ENCODE measurements around the gene DMRTB1.

DMRTB1 gene

DNA sequence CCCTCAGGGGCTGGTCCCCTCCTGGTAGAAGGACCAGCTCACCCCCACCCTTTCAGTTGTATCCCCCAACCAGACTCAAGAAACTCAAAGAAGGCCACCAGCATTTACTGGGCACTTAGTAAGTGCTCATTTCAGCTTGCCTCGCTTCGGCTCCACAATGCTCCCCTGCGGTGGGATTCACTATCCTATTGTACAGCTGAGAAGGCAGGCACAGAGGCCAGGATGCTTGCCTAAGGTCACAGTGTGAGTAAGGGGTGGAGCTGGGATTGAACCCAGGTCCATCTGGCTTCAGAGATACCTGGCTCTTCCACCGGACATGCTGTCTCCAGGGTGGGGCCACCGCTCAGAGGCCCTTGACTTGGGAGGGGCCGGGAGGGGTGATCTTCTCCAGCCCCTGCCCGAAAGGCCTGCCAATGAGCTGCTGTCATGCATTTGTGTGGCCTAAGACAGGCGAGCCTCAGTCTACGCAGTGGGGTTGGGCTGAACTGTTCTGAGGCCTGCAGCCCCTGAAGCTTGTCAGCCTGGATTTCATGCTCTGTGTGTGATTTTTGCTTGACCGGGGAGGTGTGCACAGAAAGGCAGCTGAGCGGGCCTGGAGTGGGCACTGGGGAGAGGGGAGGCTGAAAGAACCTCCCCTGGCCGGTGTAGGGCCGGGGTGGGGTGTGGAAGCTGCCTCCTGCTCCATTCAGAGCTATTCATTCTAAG is 48.1 kb downstream of the DMRTB1 start:
- FAIRE-seq (no peak), DNase-seq (ENCODE audit: insufficient read length) (no peak)

DNA sequence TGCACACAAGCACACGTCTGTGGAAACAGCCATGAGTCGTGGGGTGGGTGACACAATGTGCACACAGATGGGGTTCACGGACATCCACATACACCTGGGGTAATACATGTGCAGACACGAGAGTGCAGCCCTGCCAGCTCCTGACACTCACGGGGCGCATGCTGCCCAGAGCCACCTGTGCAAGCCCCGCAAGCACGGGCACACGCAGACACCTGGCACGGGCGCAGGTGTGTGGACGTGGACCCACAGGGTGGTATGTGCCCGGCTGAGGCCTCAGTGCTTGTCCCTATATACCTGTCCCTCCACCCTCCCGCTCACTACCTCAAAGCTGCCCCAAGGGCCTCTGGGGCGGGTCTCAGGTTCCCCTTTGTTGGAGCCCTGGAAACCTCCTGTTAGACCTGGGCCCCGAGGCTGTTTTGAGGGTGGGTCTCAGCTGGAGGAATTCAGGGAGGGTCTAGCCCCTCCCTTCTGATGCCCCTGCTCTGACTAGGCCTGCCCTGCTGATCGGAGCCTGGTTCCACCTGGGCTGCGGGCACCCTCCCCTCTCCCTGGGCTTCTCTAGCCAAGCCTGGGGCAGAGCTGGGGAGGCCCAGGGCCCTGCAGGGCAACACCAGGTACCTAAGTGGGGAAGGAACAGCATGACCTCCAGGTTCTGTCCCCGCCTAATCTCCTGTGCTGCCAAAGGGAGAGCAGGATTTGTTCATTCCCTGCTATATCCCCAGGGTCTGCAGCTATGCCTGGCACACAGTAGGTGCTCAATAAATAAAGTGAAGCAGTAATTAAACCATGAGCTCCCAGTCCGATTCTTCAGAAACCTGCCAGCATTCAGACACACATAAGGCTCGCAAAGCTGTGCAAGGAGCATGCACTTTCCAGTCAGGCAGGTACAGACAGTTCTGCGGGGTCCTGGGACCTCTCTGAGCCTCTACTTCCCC is 49.1 kb downstream of the DMRTB1 start:
- no peak for FAIRE-seq
- no peak for DNase-seq (ENCODE audit: insufficient read length)
- TF ChIP-seq TAF1 (IDR thresholded peaks at IDR 0.05; ENCODE audit: borderline replicate concordance, low read depth, low read length) = no peak
- TF ChIP-seq POLR2AphosphoS5 (IDR thresholded peaks at IDR 0.05; ENCODE audit: low read depth, low read length) = no peak
- no peak for TF ChIP-seq POLR2A (IDR thresholded peaks at IDR 0.05; ENCODE audit: low read depth, low read length)

More for the DNA sequence above, 48.1 kb downstream of the DMRTB1 start:
- TF ChIP-seq POLR2AphosphoS5 (IDR thresholded peaks at IDR 0.05; ENCODE audit: low read depth, low read length) = no peak
- TF ChIP-seq TAF1 (IDR thresholded peaks at IDR 0.05; ENCODE audit: borderline replicate concordance, low read depth, low read length) = no peak
- TF ChIP-seq POLR2A (IDR thresholded peaks at IDR 0.05; ENCODE audit: low read depth, low read length) = no peak

DNA sequence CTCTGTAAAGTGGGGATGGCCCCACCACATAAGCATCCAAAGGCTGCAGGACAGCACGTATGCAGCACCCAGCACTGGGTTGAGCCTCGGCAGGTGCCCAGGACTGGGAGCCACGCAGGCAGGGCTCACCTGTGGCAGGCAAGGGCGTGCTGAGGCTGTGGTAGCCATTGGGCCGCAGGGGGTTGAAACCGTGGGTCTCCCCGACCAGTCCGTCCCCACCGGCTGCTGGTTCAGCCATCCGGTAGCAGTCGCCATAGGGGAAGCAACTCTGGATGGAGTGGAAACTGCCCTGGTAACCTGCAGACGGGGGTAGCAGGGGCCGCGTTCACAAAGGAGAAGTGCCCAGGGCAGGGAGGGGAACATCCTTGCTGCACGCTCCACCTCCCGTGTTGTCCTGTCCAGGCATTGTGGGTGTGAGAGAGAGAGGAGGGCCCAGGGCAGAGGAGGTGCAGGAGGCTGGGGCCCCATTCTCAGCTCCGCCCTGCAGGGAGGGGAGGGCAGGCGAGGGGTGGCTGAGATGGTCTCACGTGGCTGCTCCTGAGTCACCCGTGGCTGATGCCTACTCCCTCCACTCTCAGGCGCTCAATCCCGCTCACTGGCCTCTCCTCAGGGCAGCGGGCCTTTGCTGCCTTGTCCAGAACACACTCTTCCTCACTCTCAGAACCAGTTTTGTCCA is 49.9 kb downstream of the DMRTB1 start:
- DNase-seq (ENCODE audit: insufficient read length) (no peak), FAIRE-seq (no peak)
- no peak for TF ChIP-seq TAF1 (IDR thresholded peaks at IDR 0.05; ENCODE audit: borderline replicate concordance, low read depth, low read length)
- no peak for TF ChIP-seq POLR2AphosphoS5 (IDR thresholded peaks at IDR 0.05; ENCODE audit: low read depth, low read length)
- TF ChIP-seq POLR2A (IDR thresholded peaks at IDR 0.05; ENCODE audit: low read depth, low read length) = no peak

DNA sequence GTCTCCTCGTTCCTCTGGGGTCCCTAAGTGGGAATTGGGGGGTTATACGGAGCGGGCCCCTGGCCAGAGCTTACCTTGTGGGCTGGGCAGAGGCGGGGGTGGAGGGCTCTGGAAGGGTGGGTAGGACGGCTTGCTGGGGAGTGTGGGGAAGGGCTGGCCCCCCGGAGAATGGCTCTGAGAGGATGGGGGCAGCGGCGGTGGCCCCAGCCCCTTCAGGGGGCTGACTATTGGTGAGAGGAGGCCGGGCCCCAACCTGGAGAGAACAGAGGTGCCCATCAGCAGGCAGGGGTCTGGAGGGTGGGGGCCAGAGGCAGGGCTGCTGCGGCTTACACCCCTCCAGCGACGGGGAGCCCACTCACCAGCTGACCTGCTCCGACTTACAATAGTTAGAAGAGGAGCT is 50.6 kb downstream of the DMRTB1 start:
- DNase-seq (ENCODE audit: insufficient read length) = no peak
- TF ChIP-seq POLR2AphosphoS5 (IDR thresholded peaks at IDR 0.05; ENCODE audit: low read depth, low read length) (no peak), POLR2A (IDR thresholded peaks at IDR 0.05; ENCODE audit: low read depth, low read length) (no peak), TAF1 (IDR thresholded peaks at IDR 0.05; ENCODE audit: borderline replicate concordance, low read depth, low read length) (no peak)
- FAIRE-seq = no peak

DNA sequence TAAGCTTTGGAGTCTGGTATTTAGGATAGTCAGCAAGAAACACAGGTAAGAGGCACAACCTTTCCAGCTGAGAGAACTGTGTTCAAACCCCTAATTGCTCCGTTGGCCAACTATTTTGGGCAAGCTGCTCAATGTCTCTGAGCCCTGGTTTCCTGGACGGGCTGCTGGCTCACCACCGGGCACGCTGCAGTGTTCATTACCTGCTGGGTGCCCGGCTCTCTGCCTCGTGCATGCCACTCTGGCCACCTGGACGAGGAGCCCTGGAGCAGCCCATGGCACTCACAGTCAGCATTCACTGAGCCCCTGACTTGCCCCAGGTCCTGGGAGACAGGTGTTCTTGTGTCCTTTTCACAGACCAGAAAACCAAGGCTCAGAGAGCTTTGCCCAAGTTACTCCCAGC is 51.0 kb downstream of the DMRTB1 start:
- no peak for TF ChIP-seq TAF1 (IDR thresholded peaks at IDR 0.05; ENCODE audit: borderline replicate concordance, low read depth, low read length)
- FAIRE-seq (no peak), DNase-seq (ENCODE audit: insufficient read length) (no peak)

DNA sequence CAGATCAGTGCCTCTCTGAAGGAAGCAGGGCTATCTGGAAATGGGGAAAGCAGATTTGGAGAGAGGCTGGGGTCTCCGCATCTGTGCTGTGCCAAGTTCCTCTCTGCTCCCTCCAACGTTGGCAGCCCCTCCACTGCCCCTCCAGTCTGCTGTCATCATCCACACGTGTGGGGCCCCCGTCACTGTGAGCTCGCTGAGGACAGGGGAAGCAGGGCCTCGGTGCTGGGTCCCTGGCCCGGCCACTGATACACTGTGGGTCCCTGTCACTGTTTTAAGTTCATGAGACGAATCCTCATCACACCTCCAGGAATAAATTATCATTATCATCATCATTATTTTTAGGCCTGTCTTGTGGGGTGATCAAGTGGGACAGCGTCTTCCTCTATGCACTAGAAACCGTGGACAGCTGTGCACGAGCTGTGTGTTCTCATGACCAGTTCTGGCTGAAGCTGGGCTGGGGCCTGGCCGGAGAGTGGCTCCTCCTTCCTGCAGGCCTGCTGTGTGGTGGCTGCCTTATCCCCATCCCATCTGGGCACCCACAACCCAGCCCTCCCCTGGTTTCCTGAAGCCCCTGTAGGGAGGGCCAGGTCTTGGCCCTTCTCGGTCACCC is 52.2 kb downstream of the DMRTB1 start:
- TF ChIP-seq POLR2A (IDR thresholded peaks at IDR 0.05; ENCODE audit: low read depth, low read length) (no peak), TAF1 (IDR thresholded peaks at IDR 0.05; ENCODE audit: borderline replicate concordance, low read depth, low read length) (no peak), POLR2AphosphoS5 (IDR thresholded peaks at IDR 0.05; ENCODE audit: low read depth, low read length) (no peak)
- no peak for DNase-seq (ENCODE audit: insufficient read length)
- FAIRE-seq = no peak

DNA sequence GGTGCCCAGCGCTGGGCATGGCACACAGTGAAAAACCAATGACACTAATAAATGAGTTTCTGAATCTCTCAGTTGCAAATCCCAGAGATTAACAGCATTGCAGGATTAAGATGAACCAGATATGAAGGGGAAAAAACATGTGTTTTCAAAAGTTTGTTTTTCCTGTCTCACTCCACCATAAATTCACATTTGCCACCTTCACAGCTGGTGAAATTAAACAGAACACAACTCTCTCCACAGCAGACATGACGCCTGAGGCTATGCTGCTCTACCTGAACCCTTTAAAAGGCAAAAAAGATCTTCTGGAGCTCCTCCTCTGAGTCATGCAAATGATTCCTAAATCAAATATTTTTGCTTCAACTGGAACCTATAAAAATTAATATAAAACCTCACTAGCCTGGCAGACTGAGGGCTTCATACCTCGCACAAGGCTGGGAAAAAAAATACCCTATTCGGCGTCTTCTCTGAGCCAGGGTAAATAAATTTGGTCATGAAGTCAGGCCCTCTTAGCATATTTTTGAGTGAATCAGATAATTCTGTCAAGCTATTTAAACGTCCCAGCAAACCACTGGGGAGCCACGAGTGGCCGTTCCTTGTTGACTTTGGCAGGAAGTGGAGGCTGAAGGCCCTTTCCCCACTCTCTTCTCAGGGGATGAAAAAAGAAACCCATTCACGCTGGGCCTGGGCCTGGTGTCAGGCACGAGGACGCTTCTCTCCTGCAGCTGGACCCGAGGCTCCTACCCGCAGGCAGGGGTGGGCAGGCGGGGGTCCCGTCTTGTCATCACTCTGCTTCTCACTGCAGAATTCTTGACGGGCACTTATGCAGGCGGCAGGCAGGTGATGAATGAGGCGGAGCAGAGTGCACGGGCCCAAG is 53.0 kb downstream of the DMRTB1 start:
- DNase-seq (ENCODE audit: insufficient read length) (no peak), FAIRE-seq (no peak)
- TF ChIP-seq POLR2AphosphoS5 (IDR thresholded peaks at IDR 0.05; ENCODE audit: low read depth, low read length) = no peak
- no peak for TF ChIP-seq TAF1 (IDR thresholded peaks at IDR 0.05; ENCODE audit: borderline replicate concordance, low read depth, low read length)
- no peak for TF ChIP-seq POLR2A (IDR thresholded peaks at IDR 0.05; ENCODE audit: low read depth, low read length)

DNA sequence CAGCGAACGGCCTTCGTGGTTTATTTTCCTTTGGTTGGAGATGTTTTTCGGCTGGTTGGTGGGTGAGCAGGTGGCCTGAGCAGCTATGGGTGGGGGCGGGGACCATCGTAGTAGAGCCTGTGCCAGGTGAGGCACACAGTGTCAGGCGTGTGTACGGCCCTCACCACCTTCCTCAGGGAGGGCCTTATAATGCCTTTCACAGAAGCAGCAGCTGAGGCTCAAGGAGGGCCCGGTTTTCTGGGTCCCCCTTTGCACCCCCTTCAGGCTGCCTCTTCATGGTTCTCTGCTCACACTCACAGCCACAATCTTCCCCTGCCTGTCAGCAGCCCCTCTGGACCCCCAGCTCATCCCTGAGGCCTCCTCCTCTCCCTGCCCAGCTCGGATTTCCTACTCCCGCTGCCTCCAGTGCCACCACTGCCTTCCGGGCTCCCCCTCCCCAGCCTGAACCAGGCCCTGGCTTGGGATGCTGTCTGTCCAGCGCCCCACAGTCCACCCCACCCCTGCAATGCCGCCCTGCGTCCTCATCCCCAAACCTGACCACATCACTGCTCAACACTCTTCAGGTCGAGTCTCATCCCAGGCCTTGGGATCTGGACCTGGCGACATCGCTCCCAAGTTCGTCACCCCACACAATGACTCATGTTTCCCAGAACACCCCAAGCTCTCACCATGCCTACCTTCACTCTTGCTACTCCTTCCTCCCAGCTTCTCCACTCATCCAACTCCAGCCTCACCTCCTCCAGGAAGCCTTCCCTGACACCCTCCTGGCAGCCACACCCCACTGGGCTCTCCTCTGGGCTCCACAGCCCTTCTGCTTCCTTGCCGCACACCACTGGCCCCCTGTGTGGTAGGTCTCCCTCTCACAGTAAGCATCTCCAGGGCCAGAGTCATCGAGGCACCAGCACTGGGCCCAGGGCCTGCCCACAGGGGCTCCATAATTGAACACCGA is 53.9 kb downstream of the DMRTB1 start:
- DNase-seq (ENCODE audit: insufficient read length) = no peak
- TF ChIP-seq POLR2AphosphoS5 (IDR thresholded peaks at IDR 0.05; ENCODE audit: low read depth, low read length) (no peak), TAF1 (IDR thresholded peaks at IDR 0.05; ENCODE audit: borderline replicate concordance, low read depth, low read length) (no peak), POLR2A (IDR thresholded peaks at IDR 0.05; ENCODE audit: low read depth, low read length) (no peak)
- no peak for FAIRE-seq

DNA sequence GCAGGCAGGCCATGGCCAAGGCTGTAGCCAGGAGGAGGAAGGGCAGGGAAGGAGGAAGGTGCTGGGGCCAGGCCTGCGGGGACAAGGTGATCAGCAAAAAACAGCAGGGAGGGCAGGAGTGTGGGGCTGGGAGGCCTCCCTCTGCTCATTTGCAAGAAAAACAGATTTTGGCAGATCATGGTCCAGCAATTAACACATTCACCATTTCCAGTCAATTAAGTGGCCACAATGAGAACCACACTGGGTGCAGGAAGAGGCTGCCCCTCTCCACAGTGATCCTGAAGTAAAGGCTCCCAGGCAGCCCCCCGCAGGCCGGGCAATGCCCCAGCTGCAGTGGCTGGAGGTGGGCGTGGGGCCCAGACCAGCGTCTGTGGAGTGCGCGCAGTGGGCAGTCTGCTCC is 54.6 kb downstream of the DMRTB1 start:
- no peak for FAIRE-seq

More for the DNA sequence above, 54.6 kb downstream of the DMRTB1 start:
- DNase-seq (ENCODE audit: insufficient read length) = no peak
- TF ChIP-seq POLR2A (IDR thresholded peaks at IDR 0.05; ENCODE audit: low read depth, low read length) (no peak), TAF1 (IDR thresholded peaks at IDR 0.05; ENCODE audit: borderline replicate concordance, low read depth, low read length) (no peak), POLR2AphosphoS5 (IDR thresholded peaks at IDR 0.05; ENCODE audit: low read depth, low read length) (no peak)

Data from GM12892 (cell line).